Measurements from ENCODE around the gene UBIAD1. TPM values are rescaled to one million over a fixed set of nuclear protein-coding genes. Genes with fewer than 3 reads are reported as not detected.

Gene UBIAD1
- total and polyA plus RNA-seq, 10 of the 15 experiments (the other 5 are each of a cell fraction or from before 2014, with no cell fraction given), result 4.5 to 23.8 (median 16.0) TPM

DNA sequence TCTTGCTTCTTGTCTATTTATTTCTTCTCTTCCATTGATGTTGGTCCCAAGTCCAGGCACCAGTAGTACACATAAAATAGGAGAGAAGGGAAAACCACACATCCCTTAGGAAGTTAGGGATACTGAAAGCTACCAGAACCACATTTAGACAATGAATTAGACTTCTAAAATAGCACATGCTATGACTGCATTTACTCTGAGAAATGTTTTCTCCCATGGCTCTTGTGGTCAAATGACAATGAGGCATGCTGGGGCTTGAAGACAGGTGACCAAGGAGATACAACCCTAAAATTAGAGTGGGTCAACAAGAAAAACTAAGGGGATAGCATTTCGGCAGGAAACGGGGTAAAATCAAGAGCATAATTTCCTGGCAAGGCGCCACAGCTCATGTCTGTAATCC, 27.8 kb upstream of the UBIAD1 start:
- Histone ChIP-seq H3K27me3 (replicated peaks in 1 of 2; ENCODE audit: control insufficient read depth in 2 of 2, insufficient read depth in 2 of 2, low read length in 1 of 2) (no peaks in the 10 kb centered on the region), H3K4me2 (ENCODE audit: control insufficient read depth, insufficient read depth) (no peak overlapping the region), H2AFZ (ENCODE audit: control insufficient read depth, low read depth, low read length) (no peak overlapping the region), H3K27ac (ENCODE audit: control insufficient read depth, insufficient read depth) (no peak overlapping the region), H3K36me3 (ENCODE audit: control insufficient read depth in 2 of 2, insufficient read depth in 2 of 2, low read length in 1 of 2) (peaks cover 16 to 29% of the 10 kb centered on the region in 2 experiments), H3K9ac (ENCODE audit: control insufficient read depth, insufficient read depth, low read length) (no peak overlapping the region), H3K9me3 (replicated peaks; ENCODE audit: control insufficient read depth, insufficient read depth, low read length) (no peaks in the 10 kb centered on the region), H3K79me2 (ENCODE audit: control insufficient read depth, insufficient read depth, low read length) (no peaks in the 10 kb centered on the region), H4K20me1 (ENCODE audit: control insufficient read depth, insufficient read depth) (no peaks in the 10 kb centered on the region; the same call in 1 of the 2 replicates), H3K4me3 (no peak overlapping the region), H3K4me1 (ENCODE audit: control insufficient read depth, insufficient read depth, low read length) (peaks cover 3% of the 10 kb centered on the region; the same call in 1 of the 2 replicates)
- WGBS (ENCODE audit: insufficient coverage, insufficient replicate concordance, low lambda C conversion rate, missing lambda C conversion rate), result 98% methylated on average over 3 of the region's 3 CpGs
- in situ Hi-C loops (cut with MboI) (no loop called here), intact Hi-C loops (cut with micrococcal nuclease; ENCODE audit: unreplicated experiment) (no loop called here)
- TF ChIP-seq MYC (IDR thresholded peaks at IDR 0.05; ENCODE audit: insufficient read depth, insufficient read length, insufficient replicate concordance, low read length, severe bottlenecking) (no peak), IKZF2 (IDR thresholded peaks at IDR 0.05) (no peak), ZNF217 (IDR thresholded peaks at IDR 0.05) (no peak), RELA (IDR thresholded peaks at IDR 0.05; ENCODE audit: borderline replicate concordance, partially characterized antibody) (no peak), MEF2A (IDR thresholded peaks at IDR 0.05; ENCODE audit: insufficient read depth, low read depth, low read length) (no peak), KDM1A (IDR thresholded peaks at IDR 0.05; ENCODE audit: borderline replicate concordance) (no peak), MTA2 (IDR thresholded peaks at IDR 0.05; ENCODE audit: low read depth) (no peak), FOS (IDR thresholded peaks at IDR 0.05; ENCODE audit: borderline replicate concordance, extremely low read depth, insufficient read length) (no peak)
- TF ChIP-seq, protein P1, sequence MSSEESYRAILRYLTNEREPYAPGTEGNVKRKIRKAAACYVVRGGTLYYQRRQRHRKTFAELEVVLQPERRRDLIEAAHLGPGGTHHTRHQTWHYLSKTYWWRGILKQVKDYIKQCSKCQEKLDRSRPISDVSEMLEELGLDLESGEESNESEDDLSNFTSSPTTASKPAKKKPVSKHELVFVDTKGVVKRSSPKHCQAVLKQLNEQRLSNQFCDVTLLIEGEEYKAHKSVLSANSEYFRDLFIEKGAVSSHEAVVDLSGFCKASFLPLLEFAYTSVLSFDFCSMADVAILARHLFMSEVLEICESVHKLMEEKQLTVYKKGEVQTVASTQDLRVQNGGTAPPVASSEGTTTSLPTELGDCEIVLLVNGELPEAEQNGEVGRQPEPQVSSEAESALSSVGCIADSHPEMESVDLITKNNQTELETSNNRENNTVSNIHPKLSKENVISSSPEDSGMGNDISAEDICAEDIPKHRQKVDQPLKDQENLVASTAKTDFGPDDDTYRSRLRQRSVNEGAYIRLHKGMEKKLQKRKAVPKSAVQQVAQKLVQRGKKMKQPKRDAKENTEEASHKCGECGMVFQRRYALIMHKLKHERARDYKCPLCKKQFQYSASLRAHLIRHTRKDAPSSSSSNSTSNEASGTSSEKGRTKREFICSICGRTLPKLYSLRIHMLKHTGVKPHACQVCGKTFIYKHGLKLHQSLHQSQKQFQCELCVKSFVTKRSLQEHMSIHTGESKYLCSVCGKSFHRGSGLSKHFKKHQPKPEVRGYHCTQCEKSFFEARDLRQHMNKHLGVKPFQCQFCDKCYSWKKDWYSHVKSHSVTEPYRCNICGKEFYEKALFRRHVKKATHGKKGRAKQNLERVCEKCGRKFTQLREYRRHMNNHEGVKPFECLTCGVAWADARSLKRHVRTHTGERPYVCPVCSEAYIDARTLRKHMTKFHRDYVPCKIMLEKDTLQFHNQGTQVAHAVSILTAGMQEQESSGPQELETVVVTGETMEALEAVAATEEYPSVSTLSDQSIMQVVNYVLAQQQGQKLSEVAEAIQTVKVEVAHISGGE (CRISPR knock-in tag; IDR thresholded peaks at IDR 0.05), result no peak
- TF ChIP-seq, protein P2, sequence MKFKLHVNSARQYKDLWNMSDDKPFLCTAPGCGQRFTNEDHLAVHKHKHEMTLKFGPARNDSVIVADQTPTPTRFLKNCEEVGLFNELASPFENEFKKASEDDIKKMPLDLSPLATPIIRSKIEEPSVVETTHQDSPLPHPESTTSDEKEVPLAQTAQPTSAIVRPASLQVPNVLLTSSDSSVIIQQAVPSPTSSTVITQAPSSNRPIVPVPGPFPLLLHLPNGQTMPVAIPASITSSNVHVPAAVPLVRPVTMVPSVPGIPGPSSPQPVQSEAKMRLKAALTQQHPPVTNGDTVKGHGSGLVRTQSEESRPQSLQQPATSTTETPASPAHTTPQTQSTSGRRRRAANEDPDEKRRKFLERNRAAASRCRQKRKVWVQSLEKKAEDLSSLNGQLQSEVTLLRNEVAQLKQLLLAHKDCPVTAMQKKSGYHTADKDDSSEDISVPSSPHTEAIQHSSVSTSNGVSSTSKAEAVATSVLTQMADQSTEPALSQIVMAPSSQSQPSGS (IDR thresholded peaks at IDR 0.05; ENCODE audit: low read length), result no peak
- TF ChIP-seq, protein P3, sequence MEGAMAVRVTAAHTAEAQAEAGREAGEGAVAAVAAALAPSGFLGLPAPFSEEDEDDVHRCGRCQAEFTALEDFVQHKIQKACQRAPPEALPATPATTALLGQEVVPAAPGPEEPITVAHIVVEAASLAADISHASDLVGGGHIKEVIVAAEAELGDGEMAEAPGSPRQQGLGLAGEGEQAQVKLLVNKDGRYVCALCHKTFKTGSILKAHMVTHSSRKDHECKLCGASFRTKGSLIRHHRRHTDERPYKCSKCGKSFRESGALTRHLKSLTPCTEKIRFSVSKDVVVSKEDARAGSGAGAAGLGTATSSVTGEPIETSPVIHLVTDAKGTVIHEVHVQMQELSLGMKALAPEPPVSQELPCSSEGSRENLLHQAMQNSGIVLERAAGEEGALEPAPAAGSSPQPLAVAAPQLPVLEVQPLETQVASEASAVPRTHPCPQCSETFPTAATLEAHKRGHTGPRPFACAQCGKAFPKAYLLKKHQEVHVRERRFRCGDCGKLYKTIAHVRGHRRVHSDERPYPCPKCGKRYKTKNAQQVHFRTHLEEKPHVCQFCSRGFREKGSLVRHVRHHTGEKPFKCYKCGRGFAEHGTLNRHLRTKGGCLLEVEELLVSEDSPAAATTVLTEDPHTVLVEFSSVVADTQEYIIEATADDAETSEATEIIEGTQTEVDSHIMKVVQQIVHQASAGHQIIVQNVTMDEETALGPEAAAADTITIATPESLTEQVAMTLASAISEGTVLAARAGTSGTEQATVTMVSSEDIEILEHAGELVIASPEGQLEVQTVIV (IDR thresholded peaks at IDR 0.05; ENCODE audit: borderline replicate concordance, partially characterized antibody), result no peak
- TF ChIP-seq, protein P4, sequence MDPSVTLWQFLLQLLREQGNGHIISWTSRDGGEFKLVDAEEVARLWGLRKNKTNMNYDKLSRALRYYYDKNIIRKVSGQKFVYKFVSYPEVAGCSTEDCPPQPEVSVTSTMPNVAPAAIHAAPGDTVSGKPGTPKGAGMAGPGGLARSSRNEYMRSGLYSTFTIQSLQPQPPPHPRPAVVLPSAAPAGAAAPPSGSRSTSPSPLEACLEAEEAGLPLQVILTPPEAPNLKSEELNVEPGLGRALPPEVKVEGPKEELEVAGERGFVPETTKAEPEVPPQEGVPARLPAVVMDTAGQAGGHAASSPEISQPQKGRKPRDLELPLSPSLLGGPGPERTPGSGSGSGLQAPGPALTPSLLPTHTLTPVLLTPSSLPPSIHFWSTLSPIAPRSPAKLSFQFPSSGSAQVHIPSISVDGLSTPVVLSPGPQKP (IDR thresholded peaks at IDR 0.05; ENCODE audit: low read depth, low read length), result no peak
- TF ChIP-seq, protein P5, sequence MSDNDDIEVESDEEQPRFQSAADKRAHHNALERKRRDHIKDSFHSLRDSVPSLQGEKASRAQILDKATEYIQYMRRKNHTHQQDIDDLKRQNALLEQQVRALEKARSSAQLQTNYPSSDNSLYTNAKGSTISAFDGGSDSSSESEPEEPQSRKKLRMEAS (IDR thresholded peaks at IDR 0.05; ENCODE audit: low read depth, low read length), result no peak
- no TSS peak for BruUV-seq (replicated peaks)
- FAIRE-seq, result no peak
- no peak for DNase-seq (ENCODE audit: low read depth, low spot score)
- no peak for ATAC-seq
- POLR2A ChIA-PET, result interaction anchor here (1.2 kb wide), 1 partner anchor 37 kb away, joined by 4 read pairs; no protein-coding TSS in a partner anchor
- SMC1A ChIA-PET (ENCODE audit: uncharacterized antibody, unreplicated experiment), result interaction anchor here (0.9 to 1.9 kb wide), 3 partner anchors 208 to 399 kb away, joined by 3 to 7 read pairs (median 4); no protein-coding TSS in a partner anchor
- CTCF ChIA-PET, result interaction anchor here (2.5 kb wide), 1 partner anchor 208 kb away, joined by 11 read pairs; no protein-coding TSS in a partner anchor
- RAD21 ChIA-PET (ENCODE audit: unreplicated experiment), result interaction anchor here (2.1 kb wide), 1 partner anchor 398 kb away, joined by 6 read pairs; no protein-coding TSS in a partner anchor

All from GM12878 (cell line).